Measurements from ENCODE around the gene GBX1. TPM values are rescaled to one million over a fixed set of nuclear protein-coding genes. Genes with fewer than 3 reads are reported as not detected.
A peak's percentile ranks its signal among the peaks of the same experiment; 100 is the strongest.

GBX1 gene
- total RNA-seq, 2 donors from 2014 or later, result 1.2 TPM; not detected in 1

- ATAC-seq (replicated peaks), result no peak
- no peak overlapping the region for H3K4me3 Mint-ChIP-seq
- no peaks in the 10 kb centered on the region for H3K27me3 Mint-ChIP-seq
- peaks cover 7% of the 10 kb centered on the region for H3K4me1 Mint-ChIP-seq
- H3K9me3 Mint-ChIP-seq, result no peaks in the 10 kb centered on the region
- H3K36me3 Mint-ChIP-seq (ENCODE audit: low read depth), result peaks cover 38% of the 10 kb centered on the region
- no peak overlapping the region for H3K27ac Mint-ChIP-seq
Observed at GRCh38 chr7:151124481-151124880, 43.0 kb downstream of the GBX1 start.

- Mint-ChIP-seq H3K36me3 (ENCODE audit: low read depth) (peaks cover 43% of the 10 kb centered on the region), H3K27ac (peak overlapping the region; percentile 31), H3K4me3 (no peak overlapping the region), H3K9me3 (no peaks in the 10 kb centered on the region), H3K27me3 (no peaks in the 10 kb centered on the region), H3K4me1 (peaks cover 7% of the 10 kb centered on the region)
- peak; percentile 93 for ATAC-seq (replicated peaks)
Observed at GRCh38 chr7:151123822-151124464, 43.6 kb downstream of the GBX1 start.

- peak overlapping the region; percentile 31 for H3K27ac Mint-ChIP-seq
- H3K4me3 Mint-ChIP-seq, result no peak overlapping the region
- H3K4me1 Mint-ChIP-seq, result peaks cover 7% of the 10 kb centered on the region
- no peaks in the 10 kb centered on the region for H3K27me3 Mint-ChIP-seq
- no peaks in the 10 kb centered on the region for H3K9me3 Mint-ChIP-seq
- ATAC-seq (replicated peaks), result no peak
- H3K36me3 Mint-ChIP-seq (ENCODE audit: low read depth), result peaks cover 48% of the 10 kb centered on the region
Observed at GRCh38 chr7:151123158-151123821, 44.2 kb downstream of the GBX1 start.

- H3K36me3 Mint-ChIP-seq (ENCODE audit: low read depth), result peaks cover 48% of the 10 kb centered on the region
- no peaks in the 10 kb centered on the region for H3K9me3 Mint-ChIP-seq
Observed at GRCh38 chr7:151122796-151123157, 44.7 kb downstream of the GBX1 start.

GRCh38 chr7:151122276-151122675 lies 45.2 kb downstream of the GBX1 start:
- no peaks in the 10 kb centered on the region for H3K27me3 Mint-ChIP-seq
- no peaks in the 10 kb centered on the region for H3K9me3 Mint-ChIP-seq
- no peak for ATAC-seq (replicated peaks)
- H3K27ac Mint-ChIP-seq, result no peak overlapping the region
- peaks cover 9% of the 10 kb centered on the region for H3K4me1 Mint-ChIP-seq
- peaks cover 48% of the 10 kb centered on the region for H3K36me3 Mint-ChIP-seq (ENCODE audit: low read depth)
- no peak overlapping the region for H3K4me3 Mint-ChIP-seq

More at GRCh38 chr7:151122796-151123157, 44.7 kb downstream of the GBX1 start:
- no peak overlapping the region for H3K27ac Mint-ChIP-seq
- H3K4me3 Mint-ChIP-seq, result no peak overlapping the region
- ATAC-seq (replicated peaks), result no peak
- H3K4me1 Mint-ChIP-seq, result peaks cover 7% of the 10 kb centered on the region
- H3K27me3 Mint-ChIP-seq, result no peaks in the 10 kb centered on the region

GRCh38 chr7:151121380-151122170 lies 45.9 kb downstream of the GBX1 start:
- Mint-ChIP-seq H3K27ac (no peak overlapping the region), H3K4me1 (peaks cover 14% of the 10 kb centered on the region), H3K36me3 (ENCODE audit: low read depth) (peaks cover 48% of the 10 kb centered on the region), H3K4me3 (no peak overlapping the region), H3K27me3 (no peaks in the 10 kb centered on the region), H3K9me3 (no peaks in the 10 kb centered on the region)
- ATAC-seq (replicated peaks), result no peak

- Mint-ChIP-seq H3K4me3 (no peak overlapping the region), H3K27me3 (no peaks in the 10 kb centered on the region), H3K27ac (no peak overlapping the region), H3K4me1 (peaks cover 14% of the 10 kb centered on the region), H3K36me3 (ENCODE audit: low read depth) (peaks cover 48% of the 10 kb centered on the region), H3K9me3 (no peaks in the 10 kb centered on the region)
- ATAC-seq (replicated peaks), result no peak
Observed at GRCh38 chr7:151120896-151121295, 46.6 kb downstream of the GBX1 start.

GRCh38 chr7:151119902-151120301 lies 47.6 kb downstream of the GBX1 start:
- H3K9me3 Mint-ChIP-seq, result no peaks in the 10 kb centered on the region
- H3K4me1 Mint-ChIP-seq, result peaks cover 14% of the 10 kb centered on the region
- no peak overlapping the region for H3K4me3 Mint-ChIP-seq
- no peak for ATAC-seq (replicated peaks)
- H3K27me3 Mint-ChIP-seq, result no peaks in the 10 kb centered on the region
- H3K36me3 Mint-ChIP-seq (ENCODE audit: low read depth), result peaks cover 48% of the 10 kb centered on the region
- H3K27ac Mint-ChIP-seq, result no peak overlapping the region

GRCh38 chr7:151119055-151119415 lies 48.5 kb downstream of the GBX1 start:
- Mint-ChIP-seq H3K9me3 (no peaks in the 10 kb centered on the region), H3K27ac (peak overlapping the region; percentile 45), H3K4me1 (peaks cover 12% of the 10 kb centered on the region), H3K36me3 (ENCODE audit: low read depth) (peaks cover 44% of the 10 kb centered on the region), H3K4me3 (peak overlapping the region; percentile 13), H3K27me3 (no peaks in the 10 kb centered on the region)
- no peak for ATAC-seq (replicated peaks)

- Mint-ChIP-seq H3K4me3 (peak overlapping the region; percentile 13), H3K27ac (peak overlapping the region; percentile 45), H3K9me3 (no peaks in the 10 kb centered on the region), H3K4me1 (peaks cover 8% of the 10 kb centered on the region), H3K27me3 (no peaks in the 10 kb centered on the region), H3K36me3 (ENCODE audit: low read depth) (peaks cover 37% of the 10 kb centered on the region)
- ATAC-seq (replicated peaks), result no peak
Observed at GRCh38 chr7:151118108-151119054, 49.1 kb downstream of the GBX1 start.

GRCh38 chr7:151117565-151117964 lies 49.9 kb downstream of the GBX1 start:
- Mint-ChIP-seq H3K27me3 (no peaks in the 10 kb centered on the region), H3K4me3 (peak overlapping the region; percentile 50), H3K9me3 (no peaks in the 10 kb centered on the region), H3K4me1 (peaks cover 8% of the 10 kb centered on the region), H3K36me3 (ENCODE audit: low read depth) (peaks cover 34% of the 10 kb centered on the region), H3K27ac (no peak overlapping the region)
- peak; percentile 51 for ATAC-seq (replicated peaks)

- Mint-ChIP-seq H3K36me3 (ENCODE audit: low read depth) (peaks cover 34% of the 10 kb centered on the region), H3K27ac (no peak overlapping the region), H3K4me3 (peak overlapping the region; percentile 50), H3K4me1 (peaks cover 8% of the 10 kb centered on the region), H3K9me3 (no peaks in the 10 kb centered on the region), H3K27me3 (no peaks in the 10 kb centered on the region)
- ATAC-seq (replicated peaks), result no peak
Observed at GRCh38 chr7:151116603-151117440, 50.7 kb downstream of the GBX1 start.

GRCh38 chr7:151115836-151116418 lies 51.6 kb downstream of the GBX1 start:
- peak overlapping the region; percentile 52 for H3K4me3 Mint-ChIP-seq
- H3K4me1 Mint-ChIP-seq, result peaks cover 8% of the 10 kb centered on the region

More at GRCh38 chr7:151115836-151116418, 51.6 kb downstream of the GBX1 start:
- H3K36me3 Mint-ChIP-seq (ENCODE audit: low read depth), result peaks cover 25% of the 10 kb centered on the region
- H3K27ac Mint-ChIP-seq, result no peak overlapping the region
- no peaks in the 10 kb centered on the region for H3K9me3 Mint-ChIP-seq
- H3K27me3 Mint-ChIP-seq, result no peaks in the 10 kb centered on the region
- no peak for ATAC-seq (replicated peaks)

All from activated T-helper 17 cell treated with anti-CD3 and anti-CD28 coated beads, Interleukin-2, amount 50 U/mL, for 72 hours (primary cell).